NCI-H345 (cell line): Measurements from ENCODE around the gene ZNF512.
"Not testable (repeated sequence)": the region's sequence is repeated elsewhere in the genome, so short reads cannot be mapped to it uniquely, and the experiment has no call there.

Experiments used
- DNase-seq: peaks from one replicate; lab custom pipeline; 2025; lab: John Stamatoyannopoulos, UW

Gene ZNF512

GRCh38 chr2:27583390-27583915, 611 bp downstream of the ZNF512 start:
- peak; percentile 25 for DNase-seq

- DNase-seq = no peak
These were observed 1.8 kb downstream of the ZNF512 start for GRCh38 chr2:27584597-27584996.

- no peak for DNase-seq
These were observed 4.2 kb downstream of the ZNF512 start for GRCh38 chr2:27587025-27587424.

GRCh38 chr2:27588308-27588707, 5.5 kb downstream of the ZNF512 start:
- no peak for DNase-seq

GRCh38 chr2:27591745-27592144, 8.9 kb downstream of the ZNF512 start:
- DNase-seq = no peak

- DNase-seq = no peak
These were observed 10.4 kb downstream of the ZNF512 start for GRCh38 chr2:27593240-27593639.

- DNase-seq = not testable (repeated sequence)
These were observed 11.3 kb downstream of the ZNF512 start for GRCh38 chr2:27594020-27594703.

GRCh38 chr2:27595412-27595811, 12.6 kb downstream of the ZNF512 start:
- not testable (repeated sequence) for DNase-seq

GRCh38 chr2:27596627-27597026, 13.8 kb downstream of the ZNF512 start:
- no peak for DNase-seq

GRCh38 chr2:27606611-27607010, 23.8 kb downstream of the ZNF512 start:
- DNase-seq = no peak

GRCh38 chr2:27613985-27614384, 31.1 kb downstream of the ZNF512 start:
- no peak for DNase-seq

GRCh38 chr2:27615316-27615715, 32.5 kb downstream of the ZNF512 start:
- DNase-seq = peak; percentile 6

GRCh38 chr2:27621524-27621923, 38.7 kb downstream of the ZNF512 start:
- DNase-seq = no peak

- no peak for DNase-seq
These were observed 40.1 kb downstream of the ZNF512 start for GRCh38 chr2:27622921-27623384.

- no peak for DNase-seq
These were observed 42.1 kb downstream of the ZNF512 start for GRCh38 chr2:27624943-27625342.

- DNase-seq = not testable (repeated sequence)
These were observed 43.5 kb downstream of the ZNF512 start for GRCh38 chr2:27626323-27626722.

GRCh38 chr2:27626921-27627320, 44.1 kb downstream of the ZNF512 start:
- not testable (repeated sequence) for DNase-seq

- DNase-seq = no peak
These were observed 45.3 kb downstream of the ZNF512 start for GRCh38 chr2:27627963-27628766.

GRCh38 chr2:27628767-27629709, 46.2 kb downstream of the ZNF512 start, which contains the start of the genes CCDC121 and GPN1:
Gene CCDC121, minus strand, starts transcription at chr2:27629012. Its CDS starts 1,213 bp downstream, at chr2:27627799.
Gene GPN1, plus strand, starts transcription at chr2:27629050. Its CDS starts 9 bp downstream, at chr2:27629059.
- DNase-seq = peak; percentile 89

- DNase-seq = not testable (repeated sequence)
These were observed 47.4 kb downstream of the ZNF512 start for GRCh38 chr2:27630257-27630656.

GRCh38 chr2:27634291-27634690, 51.4 kb downstream of the ZNF512 start:
- DNase-seq = no peak

- DNase-seq = no peak
These were observed 53.9 kb downstream of the ZNF512 start for GRCh38 chr2:27636766-27637165.
